ENCODE data around the gene RIPPLY2. TPM values are rescaled to one million over a fixed set of nuclear protein-coding genes. Genes with fewer than 3 reads are reported as not detected.

RIPPLY2 gene
- total and polyA plus RNA-seq, 9 of the 15 experiments (the other 6 are each of a cell fraction or from before 2014, with no cell fraction given) = not detected

GRCh38 chr6:83867527-83868161 lies 14.5 kb downstream of the RIPPLY2 start:
- BruUV-seq (replicated peaks) = no TSS peak
- no peaks in the 10 kb centered on the region for H4K20me1 ChIP-seq (replicated peaks; ENCODE audit: control insufficient read depth, insufficient read depth, low read length)
- intact Hi-C loops (cut with micrococcal nuclease) (no loop called here), in situ Hi-C loops (cut with MboI) (no loop called here)
- no peak overlapping the region for H3K4me3 ChIP-seq
- DNase-seq (ENCODE audit: extremely low read depth in 1 of 4, low spot score in 3 of 4) (peak in 2 of 4 experiments; percentile 14 to 78), ATAC-seq (peak; percentile 87), FAIRE-seq (peak; percentile 77)
- H3K4me1 ChIP-seq (replicated peaks in 1 of 2; ENCODE audit: control insufficient read depth in 2 of 2, insufficient read depth in 2 of 2, low read length in 2 of 2) = peaks cover 0 to under 1% of the 10 kb centered on the region in 2 experiments; a peak in 2 of 5 replicates
- no peak overlapping the region for H3K9ac ChIP-seq (ENCODE audit: insufficient read depth in 1 of 2, low read depth in 2 of 2, low read length in 2 of 2)
- POLR2A ChIA-PET = no interaction called here
- H3K9me3 ChIP-seq (replicated peaks; ENCODE audit: control insufficient read depth, insufficient read depth, low read depth, low read length) = peaks cover 3% of the 10 kb centered on the region
- no peak overlapping the region for H2AFZ ChIP-seq (ENCODE audit: low read depth, low read length)
- H3K4me2 ChIP-seq (ENCODE audit: insufficient read depth, low read length) = no peak overlapping the region
- H3K36me3 ChIP-seq (ENCODE audit: control insufficient read depth, insufficient read depth, low read length) = peaks cover 50% of the 10 kb centered on the region
- H3K79me2 ChIP-seq (ENCODE audit: control insufficient read depth, insufficient read depth, low read length) = peaks cover 18% of the 10 kb centered on the region; the same call in 2 of the 3 replicates
- H3K27ac ChIP-seq (ENCODE audit: extremely low read depth, low read depth, low read length) = no peak overlapping the region
- no peaks in the 10 kb centered on the region for H3K9me1 ChIP-seq (ENCODE audit: control insufficient read depth, insufficient read depth, low read length)
- 68% methylated on average over 9 of the region's 9 CpGs for WGBS (ENCODE audit: insufficient coverage, low coverage, missing lambda C conversion rate)
- CTCF ChIA-PET (ENCODE audit: low intra/inter-chr PET ratio) = no interaction called here
- no peaks in the 10 kb centered on the region for H3K27me3 ChIP-seq (ENCODE audit: control insufficient read depth in 2 of 2, insufficient read depth in 2 of 2, low read length in 2 of 2)
- TF ChIP-seq ZNF280B (CRISPR knock-in tag; IDR thresholded peaks at IDR 0.05) = no peak
- no peak for TF ChIP-seq ZNF830 (CRISPR knock-in tag; IDR thresholded peaks at IDR 0.05)
- TF ChIP-seq GTF2F1 (IDR thresholded peaks at IDR 0.05; ENCODE audit: low read depth, low read length) = no peak
- TF ChIP-seq KLF10 (CRISPR knock-in tag; IDR thresholded peaks at IDR 0.05) = no peak
- no peak; the same call in 1 of the 2 replicates for TF ChIP-seq IFI16 (CRISPR knock-in tag; IDR thresholded peaks at IDR 0.05)
- TF ChIP-seq RCOR1 (IDR thresholded peaks at IDR 0.05; ENCODE audit: borderline replicate concordance in 1 of 2, low read depth in 2 of 2, low read length in 2 of 2) = no peak
- TF ChIP-seq IRF1 (CRISPR knock-in tag; IDR thresholded peaks at IDR 0.05; ENCODE audit: borderline replicate concordance) = no peak
- peak; percentile 42; the same call in 1 of the 2 replicates for TF ChIP-seq ZNF766 (CRISPR knock-in tag; conservative IDR thresholded peaks at IDR 0.05)
- peak in 1 of 2 experiments; percentile 44; a peak in 1 of 4 replicates for TF ChIP-seq ZNF639 (CRISPR knock-in tag; conservative IDR thresholded peaks at IDR 0.05 in 1 of 2, IDR thresholded peaks at IDR 0.05 in 1 of 2)
- no peak for TF ChIP-seq ZBTB5 (IDR thresholded peaks at IDR 0.05)
- TF ChIP-seq THAP7 (CRISPR knock-in tag; IDR thresholded peaks at IDR 0.05) = no peak
- peak; percentile 95 for TF ChIP-seq ZNF316 (IDR thresholded peaks at IDR 0.05)
- TF ChIP-seq ZNF41 (CRISPR knock-in tag; conservative IDR thresholded peaks at IDR 0.05) = peak; percentile 81; the same call in 1 of the 2 replicates
- TF ChIP-seq ID3 (CRISPR knock-in tag; IDR thresholded peaks at IDR 0.05) = 0 out of 2 replicates have a peak, but pooled peaks have one; percentile 15
- no peak for TF ChIP-seq ID3 (tag; IDR thresholded peaks at IDR 0.05)
